K562 (cell line): Measurements from ENCODE around the gene MYADML2. TPM values are rescaled to one million over a fixed set of nuclear protein-coding genes. Genes with fewer than 3 reads are reported as not detected.

Experiments
- ATF1 ChIP-seq, 2 experiments: fragments of 450-650 bp in 1 of 2; IDR thresholded peaks; 2 replicates each; pipeline ENCODE4 v1.6.1; 2016; ENCODE audit warnings: missing compliant biosample characterization in 1 of 2, missing genetic modification characterization in 1 of 2
- CBX1 ChIP-seq: sonication (generic); IDR thresholded peaks from 2 replicates; pipeline ENCODE4 v1.6.1; 2016; ENCODE audit warnings: antibody characterized with exemption, low read depth, mild to moderate bottlenecking
- CREB1 ChIP-seq, 2 experiments: sonication (generic) in 1 of 2; formaldehyde crosslinking in 1 of 2; IDR thresholded peaks; 2 replicates each; pipeline versions ENCODE4 v1.6.1 to v1.8.0; 2012 to 2022; ENCODE audit warnings: inconsistent platforms in 1 of 2, mild to moderate bottlenecking in 1 of 2, missing genetic modification reagents in 1 of 2, moderate library complexity in 1 of 2
- EZH2 ChIP-seq: IDR thresholded peaks from 2 replicates; pipeline ENCODE4 v1.6.1; 2012; ENCODE audit warnings: low read depth, mild to moderate bottlenecking, inconsistent platforms, low read length, borderline replicate concordance
- FOXK1 ChIP-seq: sonication (generic); formaldehyde crosslinking; IDR thresholded peaks from 2 replicates; pipeline ENCODE4 v1.8.0; 2022; ENCODE audit warnings: missing genetic modification reagents, mild to moderate bottlenecking, borderline replicate concordance
- MCM2 ChIP-seq: fragments of 450-650 bp; IDR thresholded peaks from 2 replicates; pipeline ENCODE4 v1.6.1; 2017; ENCODE audit warnings: low read depth, mild to moderate bottlenecking
- NFRKB ChIP-seq: fragments of 450-650 bp; IDR thresholded peaks from 2 replicates; pipeline ENCODE4 v1.6.1; 2016; ENCODE audit warnings: low read depth
- NFXL1 ChIP-seq: fragments of 450-650 bp; formaldehyde crosslinking; IDR thresholded peaks from 2 replicates; pipeline ENCODE4 v1.4.0; 2021; ENCODE audit warnings: mild to moderate bottlenecking
- NONO ChIP-seq, 2 experiments: fragments of 200-400 bp in 1 of 2; fragments of 450-650 bp in 1 of 2; formaldehyde crosslinking in 1 of 2; IDR thresholded peaks; 2 replicates each; pipeline ENCODE4 v1.6.1; 2017; ENCODE audit warnings: low read depth in 2 of 2, mild to moderate bottlenecking in 2 of 2, moderate library complexity in 2 of 2, low read length in 1 of 2
- PHF21A ChIP-seq: fragments of 450-650 bp; IDR thresholded peaks from 2 replicates; pipeline ENCODE4 v1.6.1; 2017; ENCODE audit warnings: low read depth, borderline replicate concordance
- SOX6 ChIP-seq: fragments of 450-650 bp; IDR thresholded peaks from 2 replicates; pipeline ENCODE4 v1.6.1; 2014; ENCODE audit warnings: mild to moderate bottlenecking
- TCFL5 ChIP-seq: fragments of 250-450 bp; sonication (Bioruptor Pico); conservative IDR thresholded peaks from 2 replicates; pipeline ENCODE4 v1.6.1; 2021; ENCODE audit warnings: mild to moderate bottlenecking, moderate library complexity, matching md5 sums
- ZBTB1 ChIP-seq: sonication (generic); formaldehyde crosslinking; IDR thresholded peaks from 2 replicates; pipeline ENCODE4 v1.8.1; 2023; ENCODE audit warnings: missing genetic modification reagents, low read depth, mild to moderate bottlenecking, borderline replicate concordance
- ZBTB17 ChIP-seq: fragments of 450-650 bp; formaldehyde crosslinking; IDR thresholded peaks from 2 replicates; pipeline ENCODE4 v1.4.0; 2020; ENCODE audit warnings: mild to moderate bottlenecking
- ZNF121 ChIP-seq: sonication (generic); formaldehyde crosslinking; conservative IDR thresholded peaks from 2 replicates; pipeline ENCODE4 v1.8.0; 2022; ENCODE audit warnings: missing genetic modification reagents
- ZNF134 ChIP-seq: fragments of 250-450 bp; sonication (Bioruptor Pico); conservative IDR thresholded peaks from 2 replicates; pipeline ENCODE4 v1.4.0; 2020
- polyA plus RNA-seq, 8 experiments: library from polyadenylated mRNA; depleted of rRNA in 4 of 8; stranded (reverse) in 5 of 8; unstranded in 3 of 8; fragments of >200 nt; fragmentation: Nextera tagmentation in 2 of 8; fragmentation: Illumina TruSeq in 1 of 8; extraction: Ambion mirVana in 2 of 8; extraction: Trizol in 1 of 8; gene quantifications; 2 replicates each; pipeline versions ENCODE4 v1.2.1 to v1.2.3, GENCODE V29; 2011 to 2014; ENCODE audit warnings: inconsistent platforms in 1 of 8, missing spikeins in 1 of 8
- total RNA-seq, 7 experiments: library from RNA; depleted of rRNA in 6 of 7; stranded (reverse); fragments of >200 nt in 6 of 7; fragmentation: Illumina TruSeq in 2 of 7; extraction: Trizol in 2 of 7; gene quantifications; 2 replicates each; pipeline versions ENCODE4 v1.2.1 to v1.2.3, GENCODE V29; 2011 to 2021; ENCODE audit warnings: low replicate concordance in 1 of 7
- TF ChIP-seq, protein P1 (sequence below): sonication (generic); formaldehyde crosslinking; IDR thresholded peaks from 2 replicates; pipeline ENCODE4 v1.4.0; 2020; ENCODE audit warnings: mild to moderate bottlenecking, missing genetic modification reagents
- TF ChIP-seq, protein P2 (sequence below): fragments of 450-650 bp; IDR thresholded peaks from 2 replicates; pipeline ENCODE4 v1.6.1; 2016
- TF ChIP-seq, protein P3 (sequence below): fragments of 250-450 bp; sonication (Bioruptor Pico); IDR thresholded peaks from 2 replicates; pipeline ENCODE4 v1.8.0; 2021; ENCODE audit warnings: mild to moderate bottlenecking, moderate library complexity
- TF ChIP-seq, protein P4 (sequence below): fragments of 450-650 bp; formaldehyde crosslinking; IDR thresholded peaks from 2 replicates; pipeline ENCODE4 v1.4.0; 2020; ENCODE audit warnings: mild to moderate bottlenecking
- TF ChIP-seq, protein P5 (sequence below): IDR thresholded peaks from 2 replicates; pipeline ENCODE4 v1.6.1; 2011; ENCODE audit warnings: borderline replicate concordance, low read depth, mild to moderate bottlenecking, moderate library complexity, low read length; ENCODE audit not compliant: insufficient read depth, poor library complexity, severe bottlenecking

The MYADML2 gene
- total and polyA plus RNA-seq, 9 of the 15 experiments (the other 6 are each of a cell fraction or from before 2014, with no cell fraction given): not detected

DNA sequence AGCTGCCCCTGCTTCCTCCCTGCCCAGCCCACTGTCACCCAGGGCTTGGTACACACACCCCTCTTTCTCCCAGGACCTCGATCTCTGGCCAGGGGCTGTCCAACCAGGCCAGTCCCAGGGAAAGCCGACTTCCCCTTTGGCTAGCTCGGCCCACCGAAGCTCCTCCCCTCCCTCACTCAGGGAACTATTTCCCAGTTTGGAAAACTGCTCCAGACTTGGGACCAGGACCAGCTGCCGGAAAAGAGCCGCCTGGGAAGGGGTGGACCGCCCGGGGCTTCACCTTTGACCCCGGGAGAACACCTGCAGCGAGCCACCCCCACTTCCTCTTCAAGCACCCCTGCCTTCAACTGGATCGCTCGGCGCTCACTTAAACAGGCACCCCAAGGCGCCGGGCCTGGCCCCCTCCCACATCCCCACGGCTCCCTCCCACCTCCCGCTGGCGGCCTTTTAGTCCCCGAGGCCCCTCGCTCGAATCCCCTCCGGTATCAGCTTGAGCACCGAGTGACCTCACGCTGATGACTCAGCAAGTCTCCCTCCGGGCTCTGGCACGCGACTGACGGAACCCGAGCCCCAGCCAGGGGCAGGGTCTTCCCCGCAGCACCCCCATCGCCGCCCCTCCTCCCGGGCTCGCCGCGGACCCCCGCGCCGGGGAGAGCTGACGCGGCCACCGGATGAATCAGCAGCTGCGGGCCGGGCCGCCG is 20.4 kb downstream of the MYADML2 start (continued):
- TF ChIP-seq, protein P1, sequence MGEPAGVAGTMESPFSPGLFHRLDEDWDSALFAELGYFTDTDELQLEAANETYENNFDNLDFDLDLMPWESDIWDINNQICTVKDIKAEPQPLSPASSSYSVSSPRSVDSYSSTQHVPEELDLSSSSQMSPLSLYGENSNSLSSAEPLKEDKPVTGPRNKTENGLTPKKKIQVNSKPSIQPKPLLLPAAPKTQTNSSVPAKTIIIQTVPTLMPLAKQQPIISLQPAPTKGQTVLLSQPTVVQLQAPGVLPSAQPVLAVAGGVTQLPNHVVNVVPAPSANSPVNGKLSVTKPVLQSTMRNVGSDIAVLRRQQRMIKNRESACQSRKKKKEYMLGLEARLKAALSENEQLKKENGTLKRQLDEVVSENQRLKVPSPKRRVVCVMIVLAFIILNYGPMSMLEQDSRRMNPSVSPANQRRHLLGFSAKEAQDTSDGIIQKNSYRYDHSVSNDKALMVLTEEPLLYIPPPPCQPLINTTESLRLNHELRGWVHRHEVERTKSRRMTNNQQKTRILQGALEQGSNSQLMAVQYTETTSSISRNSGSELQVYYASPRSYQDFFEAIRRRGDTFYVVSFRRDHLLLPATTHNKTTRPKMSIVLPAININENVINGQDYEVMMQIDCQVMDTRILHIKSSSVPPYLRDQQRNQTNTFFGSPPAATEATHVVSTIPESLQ (CRISPR knock-in tag): no peak
- TF ChIP-seq FOXK1 (CRISPR knock-in tag) (no peak), TCFL5 (CRISPR knock-in tag) (no peak), NONO (IDR thresholded peaks at IDR 0.05; ENCODE audit: low read depth in 2 of 2, low read length in 1 of 2) (no peak), ATF1 (CRISPR knock-in tag; IDR thresholded peaks at IDR 0.05) (no peak), ATF1 (tag; IDR thresholded peaks at IDR 0.05) (peak; percentile 73), ZNF134 (CRISPR knock-in tag) (no peak), NFRKB (no peak), SOX6 (no peak), EZH2 (no peak), NFXL1 (no peak), CBX1 (no peak), ZNF121 (CRISPR knock-in tag) (no peak), MCM2 (no peak), CREB1 (IDR thresholded peaks at IDR 0.05) (0 out of 2 replicates have a peak, but pooled peaks have one; percentile 35), CREB1 (CRISPR knock-in tag; IDR thresholded peaks at IDR 0.05) (no peak), ZBTB1 (CRISPR knock-in tag) (no peak), ZBTB17 (CRISPR knock-in tag) (peak; percentile 92), PHF21A (no peak)
- TF ChIP-seq, protein P2, sequence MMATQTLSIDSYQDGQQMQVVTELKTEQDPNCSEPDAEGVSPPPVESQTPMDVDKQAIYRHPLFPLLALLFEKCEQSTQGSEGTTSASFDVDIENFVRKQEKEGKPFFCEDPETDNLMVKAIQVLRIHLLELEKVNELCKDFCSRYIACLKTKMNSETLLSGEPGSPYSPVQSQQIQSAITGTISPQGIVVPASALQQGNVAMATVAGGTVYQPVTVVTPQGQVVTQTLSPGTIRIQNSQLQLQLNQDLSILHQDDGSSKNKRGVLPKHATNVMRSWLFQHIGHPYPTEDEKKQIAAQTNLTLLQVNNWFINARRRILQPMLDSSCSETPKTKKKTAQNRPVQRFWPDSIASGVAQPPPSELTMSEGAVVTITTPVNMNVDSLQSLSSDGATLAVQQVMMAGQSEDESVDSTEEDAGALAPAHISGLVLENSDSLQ: no peak
- TF ChIP-seq, protein P3, sequence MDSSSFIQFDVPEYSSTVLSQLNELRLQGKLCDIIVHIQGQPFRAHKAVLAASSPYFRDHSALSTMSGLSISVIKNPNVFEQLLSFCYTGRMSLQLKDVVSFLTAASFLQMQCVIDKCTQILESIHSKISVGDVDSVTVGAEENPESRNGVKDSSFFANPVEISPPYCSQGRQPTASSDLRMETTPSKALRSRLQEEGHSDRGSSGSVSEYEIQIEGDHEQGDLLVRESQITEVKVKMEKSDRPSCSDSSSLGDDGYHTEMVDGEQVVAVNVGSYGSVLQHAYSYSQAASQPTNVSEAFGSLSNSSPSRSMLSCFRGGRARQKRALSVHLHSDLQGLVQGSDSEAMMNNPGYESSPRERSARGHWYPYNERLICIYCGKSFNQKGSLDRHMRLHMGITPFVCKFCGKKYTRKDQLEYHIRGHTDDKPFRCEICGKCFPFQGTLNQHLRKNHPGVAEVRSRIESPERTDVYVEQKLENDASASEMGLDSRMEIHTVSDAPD (CRISPR knock-in tag): no peak
- TF ChIP-seq, protein P4, sequence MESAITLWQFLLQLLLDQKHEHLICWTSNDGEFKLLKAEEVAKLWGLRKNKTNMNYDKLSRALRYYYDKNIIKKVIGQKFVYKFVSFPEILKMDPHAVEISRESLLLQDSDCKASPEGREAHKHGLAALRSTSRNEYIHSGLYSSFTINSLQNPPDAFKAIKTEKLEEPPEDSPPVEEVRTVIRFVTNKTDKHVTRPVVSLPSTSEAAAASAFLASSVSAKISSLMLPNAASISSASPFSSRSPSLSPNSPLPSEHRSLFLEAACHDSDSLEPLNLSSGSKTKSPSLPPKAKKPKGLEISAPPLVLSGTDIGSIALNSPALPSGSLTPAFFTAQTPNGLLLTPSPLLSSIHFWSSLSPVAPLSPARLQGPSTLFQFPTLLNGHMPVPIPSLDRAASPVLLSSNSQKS: no peak
- TF ChIP-seq, protein P5, sequence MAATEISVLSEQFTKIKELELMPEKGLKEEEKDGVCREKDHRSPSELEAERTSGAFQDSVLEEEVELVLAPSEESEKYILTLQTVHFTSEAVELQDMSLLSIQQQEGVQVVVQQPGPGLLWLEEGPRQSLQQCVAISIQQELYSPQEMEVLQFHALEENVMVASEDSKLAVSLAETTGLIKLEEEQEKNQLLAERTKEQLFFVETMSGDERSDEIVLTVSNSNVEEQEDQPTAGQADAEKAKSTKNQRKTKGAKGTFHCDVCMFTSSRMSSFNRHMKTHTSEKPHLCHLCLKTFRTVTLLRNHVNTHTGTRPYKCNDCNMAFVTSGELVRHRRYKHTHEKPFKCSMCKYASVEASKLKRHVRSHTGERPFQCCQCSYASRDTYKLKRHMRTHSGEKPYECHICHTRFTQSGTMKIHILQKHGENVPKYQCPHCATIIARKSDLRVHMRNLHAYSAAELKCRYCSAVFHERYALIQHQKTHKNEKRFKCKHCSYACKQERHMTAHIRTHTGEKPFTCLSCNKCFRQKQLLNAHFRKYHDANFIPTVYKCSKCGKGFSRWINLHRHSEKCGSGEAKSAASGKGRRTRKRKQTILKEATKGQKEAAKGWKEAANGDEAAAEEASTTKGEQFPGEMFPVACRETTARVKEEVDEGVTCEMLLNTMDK: no peak
